GM23338 (cell line): ENCODE measurements around the gene TCP11. TPM values are rescaled to one million over a fixed set of nuclear protein-coding genes. Genes with fewer than 3 reads are reported as not detected.
"Not testable (repeated sequence)": the region's sequence is repeated elsewhere in the genome, so short reads cannot be mapped to it uniquely, and the experiment has no call there.

Experiments
- ATAC-seq: fragments of 200-7000 bp; cut with Tn5 transposase; 3 replicates; pipeline ENCODE4 v1.9.1; 2020
- DNase-seq: peaks from one replicate; pipeline ENCODE4 v3.0.0-alpha.2; 2015; ENCODE audit warnings: low spot score
- H2AFZ ChIP-seq: fragments of 200-600 bp; sonication (generic); 2 replicates; pipeline ENCODE4 v1.8.0; 2016; ENCODE audit warnings: antibody characterized with exemption, mild to moderate bottlenecking, moderate library complexity
- H3F3A ChIP-seq: fragments of 200-600 bp; sonication (generic); replicated peaks from 2 replicates; pipeline ENCODE4 v1.8.0; 2017; ENCODE audit warnings: antibody characterized with exemption, mixed run types, low read depth
- H3K27ac ChIP-seq: fragments of 200-600 bp; sonication (generic); 2 replicates; pipeline ENCODE4 v1.6.1; 2016; ENCODE audit warnings: low read depth
- H3K27me3 ChIP-seq: fragments of 200-600 bp; sonication (generic); 2 replicates; pipeline ENCODE4 v1.8.0; 2016; ENCODE audit warnings: mild to moderate bottlenecking, mixed run types, moderate library complexity; ENCODE audit not compliant: insufficient read depth
- H3K36me3 ChIP-seq: fragments of 200-600 bp; sonication (generic); 2 replicates; pipeline ENCODE4 v1.8.0; 2016; ENCODE audit warnings: mild to moderate bottlenecking; ENCODE audit not compliant: insufficient read depth
- H3K4me1 ChIP-seq: fragments of 200-600 bp; sonication (generic); 2 replicates; pipeline ENCODE4 v1.8.0; 2016; ENCODE audit warnings: mild to moderate bottlenecking, moderate library complexity; ENCODE audit not compliant: insufficient read depth
- H3K4me2 ChIP-seq: fragments of 200-600 bp; sonication (generic); 2 replicates; pipeline ENCODE4 v1.7.1; 2017; ENCODE audit warnings: mixed run types
- H3K4me3 ChIP-seq: fragments of 200-600 bp; sonication (generic); 2 replicates; pipeline ENCODE4 v1.6.1; 2016; ENCODE audit warnings: mixed run types
- H3K79me2 ChIP-seq: fragments of 200-600 bp; sonication (generic); replicated peaks from 2 replicates; pipeline ENCODE4 v1.8.0; 2017; ENCODE audit warnings: mild to moderate bottlenecking; ENCODE audit not compliant: insufficient read depth
- H3K9me2 ChIP-seq: fragments of 200-600 bp; sonication (generic); 2 replicates; pipeline ENCODE4 v1.8.0; 2017; ENCODE audit not compliant: insufficient read depth
- H4K20me1 ChIP-seq: fragments of 200-600 bp; sonication (generic); replicated peaks from 2 replicates; pipeline ENCODE4 v1.8.0; 2017; ENCODE audit warnings: mild to moderate bottlenecking; ENCODE audit not compliant: insufficient read depth
- H3K27ac Mint-ChIP-seq: 2 replicates; pipeline ENCODE4 v1.8.0; 2020; ENCODE audit warnings: inconsistent platforms, mild to moderate bottlenecking, moderate library complexity, mixed read lengths
- H3K27me3 Mint-ChIP-seq: 3 replicates; pipeline ENCODE4 v1.8.0; 2022; ENCODE audit warnings: low read depth, mild to moderate bottlenecking, moderate library complexity, mixed read lengths, inconsistent platforms; ENCODE audit not compliant: insufficient read depth, poor library complexity
- H3K36me3 Mint-ChIP-seq: 3 replicates; pipeline ENCODE4 v1.8.0; 2021; ENCODE audit warnings: low read depth, mild to moderate bottlenecking, inconsistent platforms, moderate library complexity, mixed read lengths
- H3K4me1 Mint-ChIP-seq: 3 replicates; pipeline ENCODE4 v1.8.0; 2020; ENCODE audit warnings: mild to moderate bottlenecking, inconsistent platforms, mixed read lengths
- H3K4me3 Mint-ChIP-seq: 3 replicates; pipeline ENCODE4 v1.8.0; 2021; ENCODE audit warnings: moderate library complexity, mild to moderate bottlenecking, inconsistent platforms, mixed read lengths
- H3K9me3 Mint-ChIP-seq: 3 replicates; pipeline ENCODE4 v1.8.0; 2020; ENCODE audit warnings: moderate library complexity, mild to moderate bottlenecking, inconsistent platforms, mixed read lengths
- REST ChIP-seq: IDR thresholded peaks from one replicate; pipeline ENCODE4 v1.6.1; 2018; ENCODE audit warnings: antibody characterized with exemption; ENCODE audit not compliant: unreplicated experiment
- STAT1 ChIP-seq: IDR thresholded peaks from one replicate; pipeline ENCODE4 v1.6.1; 2016; ENCODE audit warnings: antibody characterized with exemption; ENCODE audit not compliant: unreplicated experiment
- ZNF114 ChIP-seq: fragments of 250-450 bp; sonication (Bioruptor Pico); IDR thresholded peaks from 2 replicates; pipeline ENCODE4 v1.5.0; 2020; ENCODE audit warnings: mild to moderate bottlenecking, moderate library complexity
- ZNF462 ChIP-seq: fragments of 250-450 bp; sonication (Bioruptor Pico); IDR thresholded peaks from 2 replicates; pipeline ENCODE4 v1.5.0; 2020; ENCODE audit warnings: mild to moderate bottlenecking, moderate library complexity
- polyA plus RNA-seq: library from polyadenylated mRNA; unstranded; fragments of >200 nt; fragmentation: Nextera tagmentation; extraction: Ambion mirVana; gene quantifications from 2 replicates; pipeline ENCODE4 v1.2.1, GENCODE V29; 2016
- total RNA-seq: library from RNA; depleted of rRNA; stranded (reverse); fragments of >200 nt; shearing (Covaris generic); gene quantifications from 2 replicates; pipeline ENCODE4 v1.2.3, GENCODE V29; 2014

Gene TCP11
- total and polyA plus RNA-seq, 2 experiments from 2014 or later = not detected

- TF ChIP-seq REST = no peak
- TF ChIP-seq ZNF462 (CRISPR knock-in tag) = no peak
- TF ChIP-seq ZNF114 (CRISPR knock-in tag) = no peak
- TF ChIP-seq STAT1 = no peak
Measured at GRCh38 chr6:35139470-35139869, 1.7 kb downstream of the TCP11 start (continued).

- not testable (repeated sequence) for H3K4me2 ChIP-seq, H3K9me3 Mint-ChIP-seq, H3K27ac Mint-ChIP-seq, DNase-seq, H3K27me3 Mint-ChIP-seq, H3K9me2 ChIP-seq, H3K4me3 Mint-ChIP-seq, H3K36me3 ChIP-seq, H3K4me3 ChIP-seq, H3K79me2 ChIP-seq, H3K27ac ChIP-seq, ATAC-seq, H2AFZ ChIP-seq, H3K36me3 Mint-ChIP-seq, H3K4me1 Mint-ChIP-seq, H3K4me1 ChIP-seq, H4K20me1 ChIP-seq, H3F3A ChIP-seq
- peaks cover 32% of the 10 kb centered on the region for H3K27me3 ChIP-seq
Measured at GRCh38 chr6:35138191-35138590, 2.9 kb downstream of the TCP11 start.
